CD4-positive, alpha-beta T cell treated with Interleukin-12 subunit alpha and Interleukin-12 subunit beta, for 1 hour (primary cell): ENCODE data around the gene AKAP6.

ENCODE experiments used
- DNase-seq: peaks from one replicate; pipeline ENCODE4 v3.0.0-alpha.2; 2020

AKAP6 gene

DNA sequence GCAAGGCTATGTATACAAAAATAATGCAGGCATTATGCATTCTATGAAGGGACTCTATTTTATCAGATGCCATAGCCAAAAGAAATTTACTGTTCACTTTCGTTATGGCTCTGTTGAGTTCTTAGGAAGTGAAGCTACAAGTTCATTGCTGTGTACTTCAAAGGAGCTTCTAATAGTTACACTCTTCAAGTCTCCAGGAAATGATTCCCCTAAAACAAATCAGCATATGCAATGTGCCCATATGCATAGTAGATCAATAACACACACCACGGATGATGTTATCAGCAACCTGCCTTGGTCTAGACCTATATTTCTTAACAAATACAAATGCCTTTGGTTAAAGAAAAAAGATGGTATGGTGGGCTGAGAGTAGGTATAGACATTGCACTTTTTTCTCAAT is 83.4 kb downstream of the AKAP6 start:
- no peak for DNase-seq

GRCh38 chr14:32413967-32414640 is 85.0 kb downstream of the AKAP6 start:
- no peak for DNase-seq

- no peak for DNase-seq
Observed at GRCh38 chr14:32414808-32415255, 85.7 kb downstream of the AKAP6 start.

- no peak for DNase-seq
Observed at GRCh38 chr14:32417956-32418552, 89.0 kb downstream of the AKAP6 start.

- DNase-seq = no peak
Observed at GRCh38 chr14:32419429-32419828, 90.3 kb downstream of the AKAP6 start.

- no peak for DNase-seq
Observed at GRCh38 chr14:32421781-32422180, 92.7 kb downstream of the AKAP6 start.

DNA sequence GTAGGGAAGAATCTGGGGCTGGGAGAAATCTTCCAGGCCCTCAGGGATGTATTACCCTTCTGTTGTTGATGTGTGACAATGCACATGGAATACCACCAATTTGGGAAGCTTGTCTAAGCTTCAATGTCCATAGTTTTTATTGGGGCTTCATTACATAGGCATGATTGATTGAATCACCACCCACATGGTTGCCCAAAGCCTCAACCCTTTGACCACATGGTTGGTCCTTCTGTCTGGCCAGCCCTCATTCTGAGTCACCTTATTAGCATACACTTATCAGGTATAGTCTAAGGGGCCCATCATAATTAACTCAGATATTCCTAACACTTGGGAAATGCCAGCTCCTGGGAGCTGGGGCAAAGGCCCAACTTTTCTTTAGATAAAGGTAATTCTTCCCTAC is 93.3 kb downstream of the AKAP6 start:
- no peak for DNase-seq

DNA sequence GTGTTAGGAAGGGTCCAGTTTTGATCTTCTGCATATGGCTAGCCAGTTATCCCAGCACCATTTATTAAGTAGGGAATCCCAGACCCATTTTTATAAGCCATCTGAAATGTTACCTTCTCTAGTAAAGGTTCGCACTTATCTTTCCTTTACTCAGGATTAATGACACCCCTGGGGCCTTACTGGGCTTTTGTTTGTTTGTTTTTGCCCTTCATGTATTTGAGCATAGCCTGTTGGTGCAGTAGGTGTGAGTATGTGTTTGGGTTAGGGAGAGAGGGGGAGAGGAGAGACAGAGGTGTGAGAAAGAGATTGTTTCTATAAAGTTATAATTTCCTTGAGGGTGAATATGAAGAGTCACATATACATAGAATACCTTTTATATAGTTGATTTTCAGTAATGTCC is 96.9 kb downstream of the AKAP6 start:
- no peak for DNase-seq

DNA sequence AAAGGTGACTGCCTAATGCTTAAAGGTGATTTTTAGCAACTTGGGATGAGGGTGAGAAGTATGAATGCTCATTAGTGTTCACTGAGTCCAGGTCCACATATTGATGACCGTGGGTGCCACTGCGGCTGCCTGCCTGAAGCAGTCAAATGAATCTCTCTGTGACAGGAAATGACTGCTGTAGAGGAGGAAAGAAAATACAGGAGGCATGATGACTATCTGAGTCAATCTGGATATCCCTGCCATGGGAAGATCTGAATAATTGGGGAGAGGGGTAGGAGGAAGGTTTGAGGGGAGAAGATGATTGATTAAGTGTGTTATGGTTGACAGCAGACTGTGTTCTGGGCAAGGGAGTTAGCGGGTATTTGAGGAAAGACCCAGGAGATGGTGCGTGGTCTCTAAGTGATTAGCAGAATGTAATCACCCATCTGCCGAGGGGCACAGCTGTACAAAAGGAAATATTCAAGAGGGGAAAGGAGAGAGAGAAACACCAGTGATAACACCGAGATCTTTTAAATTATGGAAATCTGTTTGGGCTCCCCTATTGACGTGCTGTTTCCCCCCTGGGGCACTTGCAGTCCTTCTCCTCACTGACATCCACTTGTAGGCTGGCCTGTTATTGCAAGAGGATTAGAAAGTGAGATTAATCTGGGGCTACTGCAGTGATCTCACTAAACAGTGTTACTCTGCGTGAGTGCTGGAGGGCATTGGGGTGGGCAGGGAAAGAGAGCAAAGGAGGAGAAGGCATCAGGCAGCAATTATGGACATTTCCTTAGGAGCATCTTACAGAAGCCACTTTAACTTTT is 97.7 kb downstream of the AKAP6 start:
- no peak for DNase-seq

- no peak for DNase-seq
Observed at GRCh38 chr14:32427726-32428528, 98.8 kb downstream of the AKAP6 start.

GRCh38 chr14:32428875-32429274 is 99.8 kb downstream of the AKAP6 start:
- DNase-seq = no peak

DNA sequence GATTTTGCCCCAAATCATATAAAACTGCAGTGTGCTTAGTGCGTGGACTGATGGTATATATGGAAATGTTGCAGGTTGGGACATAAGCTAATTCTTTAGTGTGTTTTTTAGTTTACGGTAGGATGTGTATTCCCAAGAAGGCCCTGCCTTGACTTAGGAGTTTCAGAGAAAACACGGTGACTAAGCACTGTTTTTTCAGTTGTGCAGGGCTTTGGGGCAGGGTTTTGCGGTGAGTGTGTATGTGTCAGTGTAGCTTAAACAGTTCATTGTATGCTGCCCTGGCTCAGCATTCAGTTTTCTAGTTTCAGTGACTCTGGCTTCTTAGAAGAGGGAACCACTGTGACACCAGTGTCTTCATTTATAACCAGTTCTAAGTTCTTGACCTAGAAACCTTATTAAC is 101.2 kb downstream of the AKAP6 start:
- DNase-seq = no peak

- DNase-seq = no peak
Observed at GRCh38 chr14:32432813-32433538, 103.9 kb downstream of the AKAP6 start.

GRCh38 chr14:32434180-32434579 is 105.1 kb downstream of the AKAP6 start:
- DNase-seq = no peak

DNA sequence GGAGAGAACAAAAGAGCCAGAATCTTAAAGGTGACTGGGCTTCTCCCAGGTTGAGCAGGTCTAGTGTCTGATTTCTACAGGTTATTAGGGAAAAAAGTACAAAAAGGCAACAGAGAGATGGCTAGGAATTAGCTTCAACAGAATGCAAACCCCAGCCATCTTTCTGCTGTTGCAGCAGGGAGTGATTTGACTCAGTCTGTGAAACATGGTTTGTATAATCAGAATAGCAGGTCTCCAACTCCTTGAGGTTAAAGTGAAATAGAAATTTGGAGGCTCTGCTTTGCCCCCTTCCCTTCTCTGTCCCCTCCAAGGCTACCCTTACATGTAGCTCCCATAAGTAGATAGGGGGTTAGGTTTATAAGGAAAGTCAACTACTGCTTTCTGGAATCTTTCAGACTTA is 105.8 kb downstream of the AKAP6 start:
- no peak for DNase-seq

GRCh38 chr14:32435411-32435810 is 106.3 kb downstream of the AKAP6 start:
- no peak for DNase-seq

GRCh38 chr14:32436993-32437392 is 107.9 kb downstream of the AKAP6 start:
- no peak for DNase-seq

GRCh38 chr14:32438517-32438916 is 109.4 kb downstream of the AKAP6 start:
- DNase-seq = no peak

- no peak for DNase-seq
Observed at GRCh38 chr14:32443890-32444661, 115.0 kb downstream of the AKAP6 start.

GRCh38 chr14:32447371-32447770 is 118.3 kb downstream of the AKAP6 start:
- DNase-seq = no peak

GRCh38 chr14:32449648-32450047 is 120.5 kb downstream of the AKAP6 start:
- no peak for DNase-seq
